GM12878 (cell line): ENCODE results near the gene EGFL8. TPM values are rescaled to one million over a fixed set of nuclear protein-coding genes. Genes with fewer than 3 reads are reported as not detected.

ENCODE experiments used
- ATAC-seq: fragments of 200-7000 bp; cut with Tn5 transposase; 3 replicates; pipeline ENCODE4 v1.9.1; 2020; ENCODE audit warnings: mild to moderate bottlenecking, moderate library complexity
- BruUV-seq: library from RNA; stranded (reverse); fragments of 400-500 nt; replicated peaks from 2 replicates; lab custom pipeline; 2021; lab: Mats Ljungman, UMichigan
- CTCF ChIA-PET: fragments of 300-600 bp; sonication (Branson Sonifier 250); formaldehyde crosslinking; extraction: SDS; loops from one replicate; lab custom pipeline; 2021; ENCODE audit warnings: inconsistent platforms; lab: Yijun Ruan, JAX
- POLR2A ChIA-PET: fragments of 350-600 bp; formaldehyde crosslinking; extraction: SDS; loops from one replicate; lab custom pipeline; 2021; ENCODE audit warnings: inconsistent platforms; lab: Charles Lee
- RAD21 ChIA-PET: fragments of 300-600 bp; sonication (Branson Sonifier 250); formaldehyde crosslinking; loops from one replicate; lab custom pipeline; 2023; ENCODE audit warnings: antibody characterized with exemption; ENCODE audit not compliant: unreplicated experiment; lab: Charles Lee
- SMC1A ChIA-PET: fragments of 300-600 bp; sonication (Branson Sonifier 250); formaldehyde crosslinking; loops from one replicate; lab custom pipeline; 2023; ENCODE audit not compliant: unreplicated experiment, uncharacterized antibody; lab: Charles Lee
- DNase-seq: peaks from one replicate; pipeline ENCODE4 v3.0.0-alpha.2; 2011; ENCODE audit warnings: low read depth, low spot score
- FAIRE-seq: peaks from 3 replicates; lab custom pipeline; 2011; peaks lifted over from hg19 to GRCh38; lab: Jason Lieb, UNC
- H2AFZ ChIP-seq: 2 replicates; pipeline ENCODE4 v1.6.0; 2011; ENCODE audit warnings: low read depth, low read length, control low read depth; ENCODE audit not compliant: control insufficient read depth
- H3K27ac ChIP-seq: 2 replicates; pipeline ENCODE4 v1.5.1; 2011; ENCODE audit warnings: control low read depth; ENCODE audit not compliant: control insufficient read depth, insufficient read depth
- H3K27me3 ChIP-seq, 2 experiments: replicated peaks in 1 of 2; 2 replicates each; pipeline versions ENCODE4 v1.6.0 to v1.6.1; 2011; ENCODE audit warnings: low read length in 1 of 2; ENCODE audit not compliant: control insufficient read depth in 2 of 2, insufficient read depth in 2 of 2
- H3K36me3 ChIP-seq, 2 experiments: 2 replicates each; pipeline ENCODE4 v1.5.1; 2011; ENCODE audit warnings: low read length in 1 of 2; ENCODE audit not compliant: control insufficient read depth in 2 of 2, insufficient read depth in 2 of 2
- H3K4me1 ChIP-seq: 2 replicates; pipeline ENCODE4 v1.6.1; 2011; ENCODE audit warnings: mild to moderate bottlenecking, low read length, moderate library complexity, mixed read lengths; ENCODE audit not compliant: control insufficient read depth, insufficient read depth
- H3K4me2 ChIP-seq: 2 replicates; pipeline ENCODE4 v1.6.0; 2011; ENCODE audit warnings: control low read depth; ENCODE audit not compliant: control insufficient read depth, insufficient read depth
- H3K4me3 ChIP-seq: fragments of 200-600 bp; sonication (generic); 2 replicates; pipeline ENCODE4 v1.5.1; 2016
- H3K79me2 ChIP-seq: 2 replicates; pipeline ENCODE4 v1.6.0; 2011; ENCODE audit warnings: low read length; ENCODE audit not compliant: control insufficient read depth, insufficient read depth
- H3K9ac ChIP-seq: 2 replicates; pipeline ENCODE4 v1.8.0; 2011; ENCODE audit warnings: low read length, control low read depth, mixed read lengths; ENCODE audit not compliant: control insufficient read depth, insufficient read depth
- H3K9me3 ChIP-seq: replicated peaks from 3 replicates; pipeline ENCODE4 v1.5.1; 2011; ENCODE audit warnings: mild to moderate bottlenecking, low read length; ENCODE audit not compliant: control insufficient read depth, insufficient read depth
- H4K20me1 ChIP-seq: 2 replicates; pipeline ENCODE4 v1.6.0; 2011; ENCODE audit not compliant: control insufficient read depth, insufficient read depth
- CEBPZ ChIP-seq: fragments of 150-350 bp; IDR thresholded peaks from 2 replicates; pipeline ENCODE4 v1.6.1; 2016; ENCODE audit warnings: low read depth, low read length
- CREM ChIP-seq: IDR thresholded peaks from 2 replicates; pipeline ENCODE4 v1.6.1; 2014; ENCODE audit warnings: antibody characterized with exemption, low read depth
- EZH2 ChIP-seq: IDR thresholded peaks from 2 replicates; pipeline ENCODE4 v1.6.1; 2012; ENCODE audit warnings: low read depth, mild to moderate bottlenecking, control low read depth, inconsistent platforms, low read length, borderline replicate concordance; ENCODE audit not compliant: control insufficient read depth
- GABPA ChIP-seq: IDR thresholded peaks from 2 replicates; pipeline ENCODE4 v1.6.1; 2014; ENCODE audit warnings: antibody characterized with exemption, low read depth, mild to moderate bottlenecking, inconsistent platforms
- HDAC2 ChIP-seq: fragments of 200-600 bp; sonication (generic); IDR thresholded peaks from 2 replicates; pipeline ENCODE4 v1.6.1; 2017
- IKZF1 ChIP-seq: fragments of 450-650 bp; conservative IDR thresholded peaks from 2 replicates; pipeline ENCODE4 v1.6.1; 2017; ENCODE audit warnings: antibody characterized with exemption, mild to moderate bottlenecking
- MAX ChIP-seq: IDR thresholded peaks from 2 replicates; pipeline ENCODE4 v1.6.1; 2012; ENCODE audit warnings: low read depth, low read length, improper control_type of control experiment
- MLLT1 ChIP-seq: fragments of 450-650 bp; IDR thresholded peaks from 2 replicates; pipeline ENCODE4 v1.6.1; 2016; ENCODE audit warnings: mild to moderate bottlenecking
- NBN ChIP-seq: fragments of 450-650 bp; IDR thresholded peaks from 2 replicates; pipeline ENCODE4 v1.6.1; 2016
- POU2F2 ChIP-seq: IDR thresholded peaks from 3 replicates; pipeline ENCODE4 v1.6.1; 2011; ENCODE audit warnings: low read depth, mild to moderate bottlenecking, low read length, borderline replicate concordance
- RUNX3 ChIP-seq: IDR thresholded peaks from 2 replicates; pipeline ENCODE4 v1.6.1; 2012; ENCODE audit warnings: low read length, inconsistent platforms
- SRF ChIP-seq, 2 experiments: IDR thresholded peaks; 2 replicates each; pipeline ENCODE4 v1.6.1; 2011; ENCODE audit warnings: low read depth in 2 of 2, low read length in 2 of 2, mild to moderate bottlenecking in 1 of 2, moderate library complexity in 1 of 2
- TAF1 ChIP-seq: IDR thresholded peaks from 2 replicates; pipeline ENCODE4 v1.6.1; 2011; ENCODE audit warnings: mild to moderate bottlenecking, low read depth, low read length, borderline replicate concordance
- YBX1 ChIP-seq: fragments of 450-650 bp; IDR thresholded peaks from 2 replicates; pipeline ENCODE4 v1.6.1; 2016; ENCODE audit warnings: antibody characterized with exemption
- ZBTB33 ChIP-seq: fragments of 450-650 bp; IDR thresholded peaks from 2 replicates; pipeline ENCODE4 v1.6.1; 2017; ENCODE audit warnings: mild to moderate bottlenecking
- WGBS: methylation state at CpG from one replicate; pipeline ENCODE4 v1.1.6; 2016; ENCODE audit warnings: low lambda C conversion rate; ENCODE audit not compliant: insufficient replicate concordance, insufficient coverage; ENCODE audit errors: missing lambda C conversion rate; 5-methylcytosine and 5-hydroxymethylcytosine counted together
- in situ Hi-C: fragments of 300-500 bp; cut with MboI; formaldehyde crosslinking; loops from 9 replicates; pipeline ENCODE4 v1.14.3; 2018; ENCODE audit warnings: mixed read lengths
- intact Hi-C: fragments of 100-400 bp; cut with micrococcal nuclease; formaldehyde crosslinking; loops from one replicate; pipeline ENCODE4 v1.14.2; 2022; ENCODE audit not compliant: unreplicated experiment
- polyA plus RNA-seq, 11 experiments: library from polyadenylated mRNA; depleted of rRNA in 4 of 11; unstranded in 6 of 11; stranded (reverse) in 5 of 11; fragments of >200 nt; fragmentation: Nextera tagmentation in 4 of 11; fragmentation: Illumina TruSeq in 1 of 11; extraction: Ambion mirVana in 4 of 11; extraction: Trizol in 1 of 11; gene quantifications; 1 replicate in 1 of 11; 2 replicates in 10 of 11; pipeline versions ENCODE4 v1.2.1 to v1.2.3, GENCODE V29; 2011 to 2016; ENCODE audit warnings: inconsistent platforms in 2 of 11, missing spikeins in 2 of 11, low read depth in 1 of 11
- total RNA-seq, 4 experiments: library from RNA; depleted of rRNA in 3 of 4; stranded (reverse); fragments of >200 nt in 3 of 4; fragmentation: Illumina TruSeq in 1 of 4; extraction: Trizol in 1 of 4; gene quantifications; 2 replicates each; pipeline versions ENCODE4 v1.2.1 to v1.2.3, GENCODE V29; 2013 to 2021

The EGFL8 gene
- total and polyA plus RNA-seq, 10 of the 15 experiments (the other 5 are each of a cell fraction or from before 2014, with no cell fraction given), result 0.07 to 3.5 (median 1.4) TPM

- Histone ChIP-seq H4K20me1 (no peaks in the 10 kb centered on the region; the same call in 1 of the 2 replicates), H3K79me2 (no peaks in the 10 kb centered on the region), H2AFZ (no peak overlapping the region), H3K36me3 (peaks cover 0 to 3% of the 10 kb centered on the region in 2 experiments; a peak in 1 of 4 replicates), H3K27ac (no peak overlapping the region), H3K9me3 (no peaks in the 10 kb centered on the region), H3K4me1 (no peaks in the 10 kb centered on the region), H3K4me2 (no peak overlapping the region), H3K9ac (no peak overlapping the region), H3K27me3 (no peaks in the 10 kb centered on the region), H3K4me3 (no peak overlapping the region)
- ChIA-PET SMC1A (no interaction called here), POLR2A (no interaction called here), CTCF (no interaction called here), RAD21 (no interaction called here)
- FAIRE-seq, result no peak
- 91% methylated on average over 29 of the region's 30 CpGs for WGBS
- in situ Hi-C loops (no loop called here), intact Hi-C loops (no loop called here)
- no peak for ATAC-seq
- no TSS peak for BruUV-seq
- DNase-seq, result no peak
- TF ChIP-seq EZH2 (no peak), MAX (no peak), SRF (IDR thresholded peaks at IDR 0.05; ENCODE audit: low read depth in 2 of 2, low read length in 2 of 2) (no peak), YBX1 (no peak), CEBPZ (no peak), CREM (no peak), TAF1 (no peak), IKZF1 (no peak), POU2F2 (no peak), HDAC2 (no peak), NBN (no peak), ZBTB33 (no peak), MLLT1 (no peak), RUNX3 (no peak), GABPA (no peak)
These were observed 2.1 kb downstream of the EGFL8 start for GRCh38 chr6:32166411-32167061.
